ENCODE results near the gene ANKFY1.

The ANKFY1 gene

DNA sequence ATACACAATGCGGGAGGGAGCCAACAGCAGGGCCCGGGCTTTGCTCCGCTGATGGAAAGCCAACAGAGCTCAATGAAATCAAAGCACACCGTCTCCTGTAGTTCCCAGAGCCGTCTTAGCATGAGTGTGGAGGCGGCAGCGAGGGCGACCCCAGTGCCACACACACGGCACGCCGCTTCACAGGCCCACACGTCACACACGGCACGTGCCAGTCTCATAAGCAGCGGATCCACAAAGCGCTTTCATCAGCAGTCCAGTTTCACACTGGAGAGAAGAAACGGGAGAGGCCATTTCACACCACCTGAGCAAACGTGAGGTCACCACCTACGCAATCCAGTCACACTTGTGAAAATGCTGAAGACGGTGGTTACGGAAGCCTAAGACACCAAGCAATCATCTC, 86.0 kb downstream of the ANKFY1 start:
- DNase-seq (ENCODE audit: low spot score) = no peak

DNA sequence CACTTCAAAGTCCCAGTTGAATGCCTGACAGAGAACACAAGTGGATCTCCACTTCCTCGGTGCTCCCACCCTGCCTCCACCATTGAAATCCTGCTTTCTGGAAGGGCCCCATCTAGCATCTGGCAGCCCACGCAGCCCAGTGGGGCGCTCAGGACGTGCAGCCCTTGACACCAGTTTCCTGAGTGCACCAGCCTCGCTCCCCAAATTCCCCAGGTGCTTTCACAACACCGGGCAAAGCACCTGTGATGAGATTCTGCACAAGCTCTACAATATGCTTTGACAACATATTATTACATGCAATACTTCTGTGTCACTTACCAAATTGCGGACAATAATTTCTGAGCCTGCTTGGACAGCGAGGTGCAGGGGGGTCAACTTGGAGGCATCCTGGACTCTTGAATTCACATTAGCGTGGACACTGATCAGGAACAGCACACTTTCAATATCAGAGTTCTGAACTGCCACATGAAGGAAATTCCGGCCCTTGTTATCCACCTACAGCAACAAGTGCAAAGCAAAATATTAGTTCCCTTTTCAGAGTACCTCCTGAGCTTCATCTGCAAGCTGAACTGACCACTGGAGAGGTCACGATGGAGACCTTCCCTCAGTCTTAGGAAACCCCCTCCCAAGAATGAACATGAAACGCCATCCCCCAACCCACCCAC, 86.8 kb downstream of the ANKFY1 start:
- no peak for DNase-seq (ENCODE audit: low spot score)

DNA sequence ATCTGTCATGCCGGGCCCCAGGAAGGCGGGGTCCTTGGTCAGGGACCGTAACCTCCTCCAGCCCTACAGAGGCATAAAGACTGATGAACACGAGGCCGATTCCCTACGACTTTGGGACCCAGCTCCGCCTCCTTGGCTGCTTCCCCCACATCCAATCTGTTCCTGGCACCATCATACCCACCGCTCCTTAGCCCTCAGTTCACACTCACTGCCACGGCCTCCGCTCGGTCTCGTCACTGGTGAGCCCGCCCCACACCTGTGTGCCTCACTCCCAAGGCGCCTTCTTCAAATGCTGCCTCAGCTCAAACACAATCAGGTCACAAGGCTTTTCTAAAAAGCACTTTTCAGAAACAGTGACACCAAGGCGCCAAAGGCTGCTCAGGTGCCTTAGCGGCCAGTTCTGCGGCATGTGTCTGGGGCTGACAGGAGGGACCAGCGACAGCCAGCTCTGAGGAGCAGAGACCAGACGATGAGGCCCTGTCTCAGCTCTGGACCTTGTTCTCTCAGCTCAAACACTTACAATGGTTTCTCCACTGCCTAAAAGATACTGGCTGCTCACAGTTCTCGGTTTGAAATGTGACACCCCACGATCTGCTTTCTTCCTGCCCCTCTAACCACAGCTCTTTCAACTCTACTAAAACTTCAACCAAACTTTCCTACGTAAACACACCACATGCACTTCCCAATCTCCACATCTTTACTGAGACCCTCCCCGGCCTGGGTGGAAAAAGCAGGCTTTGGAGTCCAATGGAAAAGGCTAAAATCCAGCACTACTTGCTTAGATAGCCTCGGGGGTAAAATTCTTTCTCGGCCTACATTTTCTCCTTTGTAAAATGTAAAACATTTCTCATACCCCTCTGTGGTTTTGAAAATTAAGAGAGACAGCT, 87.6 kb downstream of the ANKFY1 start:
- no peak for DNase-seq (ENCODE audit: low spot score)

DNA sequence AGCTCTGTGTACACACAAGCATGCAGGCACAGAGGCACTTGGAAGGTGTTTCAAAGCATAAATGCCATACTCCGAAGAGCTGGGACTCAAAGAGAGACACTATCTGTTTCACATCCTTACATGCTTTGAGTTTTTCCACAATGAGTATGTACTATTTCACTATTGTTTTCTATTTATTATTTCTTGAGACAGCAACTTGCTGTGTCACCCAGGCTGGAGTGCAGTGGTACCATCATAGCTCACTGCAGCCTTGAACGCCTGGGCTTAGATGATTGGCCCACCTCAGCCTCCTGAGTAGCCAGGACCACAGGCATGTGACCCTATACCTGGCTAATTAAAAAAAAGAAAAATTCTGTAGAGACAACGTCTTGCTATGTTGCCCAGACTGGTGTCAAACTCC, 89.2 kb downstream of the ANKFY1 start:
- no peak for DNase-seq (ENCODE audit: low spot score)

DNA sequence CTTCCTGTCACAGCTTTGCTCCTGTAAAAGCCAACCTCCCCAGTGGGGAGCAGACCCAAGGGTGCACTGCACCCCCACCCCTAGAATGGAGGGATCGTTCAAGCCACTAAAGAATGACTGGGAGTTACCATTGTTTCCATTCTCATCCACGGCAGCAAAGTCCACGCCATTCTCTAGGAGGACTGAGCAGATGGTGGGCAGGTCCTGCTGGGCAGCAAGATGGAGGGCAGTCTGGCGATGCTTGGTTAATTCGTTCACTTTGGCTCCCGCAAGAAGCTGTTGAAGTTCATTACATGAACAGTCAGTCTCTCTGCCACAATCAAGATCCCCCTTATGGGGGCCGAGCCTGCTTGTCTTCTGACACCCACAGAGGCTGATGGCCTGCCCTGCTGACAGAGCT, 90.0 kb downstream of the ANKFY1 start:
- DNase-seq (ENCODE audit: low spot score) = no peak

DNA sequence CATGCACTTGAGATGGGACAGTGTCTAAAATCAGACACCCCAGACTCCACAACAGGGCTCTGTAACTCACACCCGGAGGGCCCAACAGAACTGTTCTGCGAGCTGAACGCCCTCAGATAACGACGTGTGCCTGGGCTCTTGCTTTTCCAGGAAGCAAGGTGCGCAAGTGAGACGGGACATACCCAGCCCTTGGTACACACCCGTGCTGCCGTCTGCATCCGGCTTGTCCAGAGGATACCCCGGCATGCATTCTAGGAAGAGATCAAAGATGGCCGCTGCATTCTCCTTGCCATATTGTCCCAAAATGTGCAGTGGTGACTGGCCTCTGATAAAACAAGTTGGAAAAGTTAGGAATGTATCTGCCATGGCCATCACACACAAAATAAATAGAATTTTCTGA, 91.4 kb downstream of the ANKFY1 start:
- DNase-seq (ENCODE audit: low spot score) = no peak

DNA sequence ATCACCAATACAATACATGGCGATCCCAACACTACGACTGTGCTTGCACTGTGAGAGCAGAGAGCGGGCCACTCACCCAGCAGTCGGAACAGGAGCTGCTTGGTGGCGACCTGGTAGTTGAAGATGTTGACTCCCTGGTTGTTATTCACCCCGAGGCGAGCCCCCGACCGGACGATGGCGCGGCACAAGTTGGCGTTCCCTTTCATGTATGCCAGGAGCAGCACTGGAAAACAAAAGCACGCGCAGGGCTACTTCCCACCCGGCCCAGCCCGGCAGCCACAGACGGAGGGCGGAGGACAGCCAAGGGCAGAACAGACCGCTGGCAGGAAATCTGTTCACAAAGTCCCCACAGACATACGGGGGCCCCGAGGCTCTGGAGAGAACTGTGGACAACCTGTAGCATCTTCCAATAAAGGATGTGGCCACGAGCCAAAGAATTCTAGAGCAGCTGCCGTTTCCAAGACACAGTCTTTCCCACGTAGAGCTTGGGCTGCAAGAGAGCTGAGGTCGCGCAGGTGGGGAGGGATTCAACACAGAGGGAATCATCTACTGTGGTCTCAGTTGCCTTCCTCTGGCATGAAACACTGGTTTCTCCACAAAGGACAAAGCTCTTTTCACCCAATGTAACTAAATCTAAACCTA, 93.0 kb downstream of the ANKFY1 start:
- no peak for DNase-seq (ENCODE audit: low spot score)

DNA sequence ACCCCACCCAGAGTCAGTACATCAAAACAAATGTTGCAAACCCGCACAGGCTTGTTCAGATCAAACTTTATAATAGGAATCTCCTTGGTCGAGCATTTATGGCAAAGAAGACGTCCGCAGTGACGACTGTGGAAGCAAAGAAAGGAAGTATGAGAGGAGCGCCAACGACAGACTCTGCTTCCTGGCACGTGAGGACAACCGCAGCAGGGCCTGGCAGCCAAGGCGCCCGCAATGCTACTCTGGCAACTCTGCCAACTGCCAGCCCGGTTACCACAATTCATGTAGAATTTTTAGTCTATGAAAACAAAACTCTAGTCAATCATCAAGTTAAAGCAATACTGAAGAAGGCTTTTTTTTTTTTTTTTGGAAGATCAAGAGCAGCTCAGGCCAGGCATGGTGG, 96.0 kb downstream of the ANKFY1 start:
- no peak for DNase-seq (ENCODE audit: low spot score)

DNA sequence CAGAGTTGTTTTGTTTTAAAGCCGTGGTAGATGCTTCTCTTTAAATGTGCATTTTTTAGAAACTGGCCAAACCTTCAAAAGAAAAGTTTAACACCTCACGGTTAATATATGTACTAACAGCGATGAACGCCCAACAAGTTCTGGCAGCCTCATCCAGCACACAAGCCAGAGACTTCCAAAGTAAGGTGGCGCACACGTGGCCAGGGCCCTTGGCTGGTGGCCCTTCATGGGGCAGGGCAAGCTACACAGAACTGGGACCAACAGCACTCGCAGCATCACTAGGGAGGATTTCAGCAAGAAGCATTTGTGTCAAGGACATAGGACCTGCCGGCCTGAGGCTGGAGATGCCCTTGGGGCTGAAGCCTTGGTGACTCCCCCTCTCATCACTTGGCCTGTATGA, 97.4 kb downstream of the ANKFY1 start:
- DNase-seq (ENCODE audit: low spot score) = no peak

DNA sequence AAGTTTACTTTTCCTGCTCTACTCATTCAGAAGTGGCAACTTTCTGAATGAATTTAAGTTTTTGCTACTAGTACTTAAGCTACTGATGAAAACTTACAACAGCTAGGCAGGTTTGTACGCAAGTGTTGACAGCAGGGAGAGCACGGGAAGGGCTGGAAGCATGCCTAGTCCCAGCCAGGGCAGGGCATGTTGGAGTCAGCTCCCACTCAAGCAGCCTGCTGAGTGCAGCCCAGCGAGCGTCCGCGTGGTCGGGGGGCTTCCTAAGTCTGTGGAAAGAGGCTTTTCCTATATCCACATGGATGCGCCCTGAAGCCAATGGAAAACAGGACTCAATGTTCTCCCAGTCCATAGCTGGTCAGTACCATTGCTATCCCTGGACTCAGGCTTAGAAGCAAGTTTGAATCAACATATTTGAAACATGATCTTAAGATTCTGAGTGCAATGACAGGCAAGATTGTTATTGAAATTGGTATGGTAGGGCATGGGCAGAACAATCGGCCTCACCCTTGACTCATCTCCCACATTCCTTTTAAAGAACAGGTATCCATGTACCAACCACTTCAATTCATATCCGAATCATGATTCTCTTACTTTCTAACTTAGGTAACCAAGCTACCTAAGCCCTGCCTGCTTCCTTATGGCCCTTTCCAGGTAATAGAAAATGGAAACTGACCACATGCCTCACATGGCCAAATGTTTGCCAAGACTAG, 98.3 kb downstream of the ANKFY1 start:
- no peak for DNase-seq (ENCODE audit: low spot score)

DNA sequence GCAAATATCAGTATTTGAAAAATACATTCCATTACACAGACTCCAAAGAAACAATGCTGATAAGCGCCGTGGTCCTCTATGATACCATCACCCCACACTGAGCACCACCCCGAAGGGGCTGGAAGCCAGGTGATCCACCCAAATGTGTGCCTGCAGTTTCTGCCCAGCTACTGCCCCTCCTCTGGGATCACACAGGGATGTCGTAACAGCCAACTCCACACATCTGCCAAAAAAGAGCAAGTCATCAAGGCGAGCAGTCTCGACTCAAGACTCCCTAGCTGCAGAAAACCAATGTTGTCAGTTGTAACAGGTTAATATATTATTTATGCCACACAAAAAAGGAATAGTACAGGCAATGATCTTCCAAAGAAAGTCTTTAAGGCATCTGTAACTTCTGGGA, 99.8 kb downstream of the ANKFY1 start:
- no peak for DNase-seq (ENCODE audit: low spot score)

DNA sequence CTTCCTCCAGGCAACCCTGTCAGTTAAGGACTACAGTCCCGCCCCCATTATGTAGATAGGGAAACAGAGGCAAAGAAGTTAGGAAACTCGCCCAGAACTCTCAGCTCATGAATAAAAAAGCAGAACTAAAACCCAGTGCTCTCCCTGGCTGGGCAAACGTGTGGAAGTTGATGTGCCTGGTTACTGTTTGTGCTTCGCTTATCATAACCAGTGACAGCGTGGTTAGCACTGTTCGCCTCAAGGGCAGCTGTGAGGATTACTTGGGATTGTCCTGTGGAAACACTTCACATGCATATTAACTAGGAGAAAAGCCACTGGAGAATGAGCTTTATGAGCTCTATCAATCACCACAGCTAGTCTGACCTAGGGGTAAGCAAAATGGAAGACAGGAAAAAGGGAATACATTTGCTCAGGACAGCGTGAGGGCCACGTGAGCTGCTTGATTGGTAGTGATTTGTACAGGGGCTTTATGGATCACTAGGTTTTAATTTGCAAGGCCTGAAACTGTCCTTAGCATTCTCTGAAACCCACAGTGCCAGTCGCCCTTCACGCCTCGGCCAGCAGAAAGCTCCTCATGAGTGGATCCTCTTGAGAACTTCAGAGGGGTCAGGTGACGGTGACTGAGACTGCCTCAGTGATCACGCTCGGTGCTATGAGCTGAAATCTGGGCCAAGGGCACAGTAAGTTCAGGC, 100.9 kb downstream of the ANKFY1 start:
- DNase-seq (ENCODE audit: low spot score) = peak; percentile 7

DNA sequence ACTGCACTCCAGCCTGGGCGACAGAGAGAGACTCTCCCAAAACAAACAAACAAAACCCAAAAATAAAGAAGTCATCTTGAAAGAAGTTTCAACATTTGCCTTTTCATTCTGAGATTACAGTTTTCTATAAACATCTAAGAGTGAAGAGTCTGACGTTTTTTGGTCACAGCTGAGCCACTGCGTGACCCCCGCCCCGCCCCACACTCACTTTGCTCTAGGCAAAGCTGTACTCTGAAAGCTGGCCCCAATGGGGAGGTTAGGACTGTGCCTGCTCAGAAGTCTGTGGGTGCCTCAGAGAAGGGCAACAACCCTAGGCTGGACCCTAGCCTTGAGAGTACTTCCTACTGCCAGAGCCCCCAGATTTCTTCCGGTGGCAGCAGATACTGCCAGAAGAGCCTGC, 101.5 kb downstream of the ANKFY1 start:
- no peak for DNase-seq (ENCODE audit: low spot score)

DNA sequence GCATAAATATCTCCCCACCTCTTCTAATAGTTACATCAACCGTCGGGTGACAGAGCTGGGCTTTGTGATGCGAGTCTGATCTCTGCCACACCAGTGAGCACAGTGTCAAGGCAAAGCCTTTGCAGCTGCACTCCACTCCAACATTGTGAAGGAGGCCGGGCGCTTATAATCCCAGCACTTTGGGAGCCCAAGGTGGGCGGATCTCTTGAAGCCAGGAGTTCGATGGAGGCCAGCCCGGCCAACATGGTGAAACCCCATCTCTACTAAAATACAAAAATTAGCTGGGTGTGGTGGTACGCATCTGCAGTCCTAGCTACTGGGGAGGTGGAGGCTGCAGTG, 101.8 kb downstream of the ANKFY1 start:
- DNase-seq (ENCODE audit: low spot score) = no peak

DNA sequence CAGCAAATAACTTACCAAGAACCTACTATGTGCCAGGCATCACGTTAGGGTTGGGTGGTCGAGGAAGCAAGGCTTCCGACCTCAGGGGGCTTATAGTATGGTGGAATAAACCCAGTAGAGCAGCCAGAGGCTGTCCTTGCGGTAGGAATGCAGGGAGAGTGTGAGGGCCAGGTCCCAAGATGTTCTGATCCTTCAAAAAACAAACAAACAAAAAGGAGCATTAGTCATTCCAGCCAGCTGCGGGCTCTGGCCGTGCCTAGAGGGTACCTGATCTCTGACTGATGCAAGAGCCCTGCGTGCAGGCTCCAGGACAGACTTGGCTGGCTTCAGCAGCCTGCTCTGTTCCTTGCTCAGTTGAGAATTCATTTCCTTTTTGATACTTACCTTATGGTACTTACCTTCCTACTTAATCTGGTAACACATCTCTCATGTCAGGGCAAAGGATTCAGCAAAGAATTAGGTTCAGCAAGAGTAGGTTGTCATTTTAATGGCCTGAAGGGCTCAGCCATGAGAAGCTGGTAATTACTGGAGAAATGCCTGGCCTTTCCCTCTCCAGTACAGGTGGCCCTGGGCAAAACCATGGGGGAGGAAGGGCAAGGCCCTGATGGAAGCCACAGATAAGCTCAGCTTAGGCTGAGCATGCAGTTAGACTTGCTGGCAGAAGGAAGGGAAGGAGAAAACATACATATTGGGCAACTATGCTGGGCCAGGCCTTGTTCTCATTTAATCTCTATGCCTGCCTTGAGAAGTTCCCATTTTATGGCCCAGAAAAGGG, 102.4 kb downstream of the ANKFY1 start:
- no peak for DNase-seq (ENCODE audit: low spot score)

DNA sequence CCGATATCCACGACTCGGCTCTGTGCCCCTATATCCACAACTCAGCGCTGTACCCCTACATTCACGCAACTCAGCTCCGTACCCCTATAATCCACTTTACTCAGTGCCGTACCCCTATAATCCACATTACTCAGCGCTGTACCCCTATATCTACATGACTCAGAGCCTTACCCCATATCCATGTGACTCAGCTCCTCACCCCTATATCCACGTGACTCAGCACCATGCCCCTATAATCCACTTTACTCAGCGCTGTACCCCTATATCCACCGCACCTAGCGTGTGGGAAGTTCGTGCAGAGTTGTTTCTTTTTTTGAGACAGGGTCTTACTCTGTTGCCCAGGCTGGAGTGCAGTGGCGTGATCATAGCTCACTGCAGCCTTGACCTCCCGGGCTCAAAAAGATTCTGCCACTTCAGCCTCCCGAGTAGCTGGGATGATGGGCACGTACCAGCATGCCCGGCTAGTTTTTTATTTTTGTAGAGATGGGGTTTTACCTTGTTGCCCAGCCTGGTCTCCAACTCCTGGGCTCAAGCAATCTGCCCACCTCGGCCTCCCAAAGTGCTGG, 103.4 kb downstream of the ANKFY1 start:
- no peak for DNase-seq (ENCODE audit: low spot score)

DNA sequence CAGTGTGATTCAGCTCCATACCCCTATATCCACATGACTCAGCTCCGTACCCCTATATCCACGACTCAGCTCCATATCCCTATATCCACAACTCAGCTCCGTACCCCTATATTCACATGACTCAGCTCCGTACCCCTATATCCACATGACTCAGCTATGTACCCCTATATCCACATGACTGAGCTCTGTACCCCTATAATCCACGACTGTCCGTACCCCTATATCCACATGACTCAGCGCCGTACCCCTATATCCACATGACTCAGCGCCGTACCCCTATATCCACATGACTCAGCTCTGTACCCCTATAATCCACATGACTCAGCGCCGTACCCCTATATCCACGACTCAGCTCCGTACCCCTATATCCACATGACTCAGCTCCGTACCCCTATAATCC, 104.0 kb downstream of the ANKFY1 start:
- DNase-seq (ENCODE audit: low spot score) = no peak

DNA sequence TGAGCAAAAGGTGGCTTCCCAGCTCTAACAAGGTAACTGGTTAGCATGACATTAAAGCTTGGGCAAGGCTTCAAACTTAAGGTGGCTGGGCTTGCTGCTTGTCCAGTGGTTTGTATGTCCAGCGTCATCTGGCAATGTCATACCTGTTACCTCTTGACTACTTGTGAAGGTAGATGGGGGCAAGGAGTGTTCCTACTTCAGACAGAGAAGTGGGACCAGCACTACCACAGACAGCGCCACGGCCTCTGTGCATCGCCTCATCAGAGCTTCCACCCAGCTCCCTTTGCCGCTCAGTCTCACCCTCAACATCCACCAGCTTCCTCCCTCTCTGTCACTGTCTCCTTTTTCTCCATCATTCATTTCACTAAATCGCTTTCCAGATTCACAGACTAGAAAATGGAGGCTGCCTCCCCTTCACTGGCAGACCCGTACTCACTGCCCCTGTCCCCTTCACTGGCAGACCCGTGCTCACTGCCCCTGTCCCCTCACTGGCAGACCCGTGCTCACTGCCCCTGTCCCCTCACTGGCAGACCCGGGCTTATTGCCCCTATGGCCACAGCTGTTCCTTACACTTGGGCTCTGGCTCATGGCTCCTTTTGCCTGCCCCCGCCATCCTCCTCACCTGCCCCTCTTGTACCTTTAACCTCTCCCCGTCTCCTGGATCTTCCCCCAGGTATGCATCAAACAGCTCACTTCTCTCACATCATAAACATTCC, 106.0 kb downstream of the ANKFY1 start:
- no peak for DNase-seq (ENCODE audit: low spot score)

DNA sequence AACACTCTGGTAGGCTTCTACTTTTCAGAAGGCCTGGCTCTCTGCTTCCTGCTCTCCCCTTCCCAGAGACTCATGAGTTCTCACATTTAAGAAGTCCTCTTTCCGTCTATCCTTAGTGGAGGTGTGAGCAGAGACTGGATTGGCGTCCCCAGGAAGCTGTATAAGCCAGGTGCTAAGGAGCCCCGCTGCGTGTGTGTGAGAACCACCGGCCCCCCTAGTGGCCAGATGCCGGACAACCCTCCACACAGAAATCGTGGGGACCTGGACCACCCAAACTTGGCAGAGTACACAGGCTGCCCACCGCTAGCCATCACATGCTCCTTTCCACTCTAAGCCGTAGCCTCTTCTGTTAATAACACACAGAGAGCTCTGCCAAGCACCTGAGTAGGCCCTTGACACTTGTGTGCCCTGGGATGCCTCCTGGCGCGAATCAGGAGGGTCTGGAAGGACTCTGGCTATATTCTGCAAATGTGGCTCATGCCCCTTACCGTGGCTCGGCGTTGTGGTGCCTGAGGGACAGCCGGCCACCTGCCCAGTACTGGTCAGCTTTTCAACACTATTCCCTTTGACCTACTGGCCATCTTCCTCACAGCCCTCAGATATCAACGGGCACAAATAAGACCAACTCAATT, 106.9 kb downstream of the ANKFY1 start:
- peak; percentile 21 for DNase-seq (ENCODE audit: low spot score)
